ENCODE results near the gene CDK11B. TPM values are rescaled to one million over a fixed set of nuclear protein-coding genes. Genes with fewer than 3 reads are reported as not detected.
A peak's percentile ranks its signal among the peaks of the same experiment; 100 is the strongest.

Gene CDK11B
- total RNA-seq, 4 donors from 2014 or later, result 19.4 to 42.3 (median 21.8) TPM

GRCh38 chr1:1616045-1616790, 42.6 kb downstream of the CDK11B start:
- DNase-seq (ENCODE audit: low spot score in 2 of 2), result no peak
- peak overlapping the region; percentile 70 for H3K4me3 ChIP-seq (ENCODE audit: low read depth, poor library complexity, severe bottlenecking)
- TF ChIP-seq POLR2A (IDR thresholded peaks at IDR 0.05), result no peak
- no peak for TF ChIP-seq CTCF (IDR thresholded peaks at IDR 0.05)
- WGBS, 2 donors, result 3 to 14% methylated on average over 14 to 30 of the region's 80 CpGs
- intact Hi-C loops (cut with DNase I; ENCODE audit: low total_unique reads), result no loop called here

- 0 to 1% methylated on average over 25 to 49 of the region's 107 CpGs for WGBS, 2 donors
- intact Hi-C loops (cut with DNase I; ENCODE audit: low total_unique reads), result no loop called here
- DNase-seq (ENCODE audit: low spot score in 2 of 2), result peak; percentile 92 to 99
- H3K4me3 ChIP-seq (ENCODE audit: low read depth, poor library complexity, severe bottlenecking), result peak within 1 kb of the TSS; percentile 70
- TF ChIP-seq POLR2A (IDR thresholded peaks at IDR 0.05) (peak in 1 of 2 donors; percentile 37), CTCF (IDR thresholded peaks at IDR 0.05) (no peak)
Measured at GRCh38 chr1:1615256-1616044, 43.4 kb downstream of the CDK11B start, which contains the start of gene MIB2. Gene MIB2, plus strand, starts transcription at chr1:1615500. Its CDS starts 7,953 bp downstream, at chr1:1623453.

GRCh38 chr1:1614954-1615255, 43.9 kb downstream of the CDK11B start:
- TF ChIP-seq POLR2A (IDR thresholded peaks at IDR 0.05), result no peak
- no peak for TF ChIP-seq CTCF (IDR thresholded peaks at IDR 0.05)
- WGBS, 2 donors, result 0% methylated on average over 19 to 20 of the region's 23 CpGs
- no peak for DNase-seq (ENCODE audit: low spot score in 2 of 2)
- peak overlapping the region; percentile 70 for H3K4me3 ChIP-seq (ENCODE audit: low read depth, poor library complexity, severe bottlenecking)
- intact Hi-C loops (cut with DNase I; ENCODE audit: low total_unique reads), result no loop called here

- WGBS, 2 donors, result 14 to 15% methylated on average over 30 of the region's 30 CpGs
- peak overlapping the region; percentile 70 for H3K4me3 ChIP-seq (ENCODE audit: low read depth, poor library complexity, severe bottlenecking)
- TF ChIP-seq CTCF (IDR thresholded peaks at IDR 0.05) (no peak), POLR2A (IDR thresholded peaks at IDR 0.05) (no peak)
- no peak for DNase-seq (ENCODE audit: low spot score in 2 of 2)
- intact Hi-C loops (cut with DNase I; ENCODE audit: low total_unique reads), result no loop called here
Measured at GRCh38 chr1:1614204-1614953, 44.4 kb downstream of the CDK11B start.

- DNase-seq (ENCODE audit: low spot score in 2 of 2), result no peak
- 77% methylated on average over 11 of the region's 11 CpGs for WGBS, 2 donors
- intact Hi-C loops (cut with DNase I; ENCODE audit: low total_unique reads), result no loop called here
- H3K4me3 ChIP-seq (ENCODE audit: low read depth, poor library complexity, severe bottlenecking), result no peak overlapping the region
- no peak for TF ChIP-seq CTCF (IDR thresholded peaks at IDR 0.05)
- no peak for TF ChIP-seq POLR2A (IDR thresholded peaks at IDR 0.05)
Measured at GRCh38 chr1:1613509-1614082, 45.2 kb downstream of the CDK11B start.

Data from lower leg skin (tissue), 4 donors.